Liver (tissue), 9 donors: ENCODE results near the gene ST3GAL4. TPM values are rescaled to one million over a fixed set of nuclear protein-coding genes. Genes with fewer than 3 reads are reported as not detected.

Experiments used
- DNase-seq: peaks from one replicate; pipeline ENCODE4 v3.0.0-alpha.2; 2017; ENCODE audit warnings: low spot score
- H3K27ac ChIP-seq, 2 donors: one replicate each; pipeline ENCODE4 v1.7.0; 2013; ENCODE audit warnings: inconsistent platforms in 2 of 2, low read length in 2 of 2, control low read depth in 1 of 2, low read depth in 1 of 2, mild to moderate bottlenecking in 1 of 2
- H3K27me3 ChIP-seq, 4 donors: one replicate each; pipeline versions ENCODE4 v1.6.1 to v1.7.0; 2013; ENCODE audit warnings: low read length in 3 of 4, inconsistent platforms in 1 of 4, mild to moderate bottlenecking in 1 of 4, moderate library complexity in 1 of 4; ENCODE audit not compliant: control insufficient read depth in 4 of 4, insufficient read depth in 4 of 4
- H3K36me3 ChIP-seq, 4 donors: one replicate each; pipeline versions ENCODE4 v1.6.1 to v1.7.0; 2013; ENCODE audit warnings: low read length in 3 of 4, mild to moderate bottlenecking in 3 of 4, low read depth in 1 of 4, moderate library complexity in 1 of 4; ENCODE audit not compliant: control insufficient read depth in 4 of 4, insufficient read depth in 3 of 4
- H3K4me1 ChIP-seq, 4 donors: one replicate each; pipeline versions ENCODE4 v1.6.1 to v1.7.0; 2013; ENCODE audit warnings: low read length in 3 of 4, mild to moderate bottlenecking in 3 of 4, moderate library complexity in 1 of 4; ENCODE audit not compliant: control insufficient read depth in 4 of 4, insufficient read depth in 4 of 4
- H3K4me3 ChIP-seq, 3 donors: one replicate each; pipeline versions ENCODE4 v1.6.1 to v1.7.0; 2013; ENCODE audit warnings: low read length in 3 of 3, control low read depth in 1 of 3, low read depth in 1 of 3, mild to moderate bottlenecking in 1 of 3
- H3K9ac ChIP-seq, 2 donors: one replicate each; pipeline ENCODE4 v1.7.0; 2013; ENCODE audit warnings: low read length in 2 of 2, mild to moderate bottlenecking in 2 of 2, moderate library complexity in 2 of 2, control low read depth in 1 of 2, low read depth in 1 of 2
- H3K9me3 ChIP-seq, 4 donors: one replicate each; pipeline versions ENCODE4 v1.6.1 to v1.7.0; 2013; ENCODE audit warnings: low read length in 3 of 4; ENCODE audit not compliant: control insufficient read depth in 4 of 4
- CTCF ChIP-seq: fragments of 150-350 bp; IDR thresholded peaks from 2 replicates; pipeline ENCODE4 v1.5.1; 2017; ENCODE audit warnings: improper control_type of control experiment, low read depth, low read length; ENCODE audit not compliant: missing input control
- EGR1 ChIP-seq, 2 donors: IDR thresholded peaks; 2 replicates each; pipeline ENCODE4 v1.6.1; 2016 to 2018; ENCODE audit warnings: antibody characterized with exemption in 2 of 2, low read depth in 2 of 2
- FOXA1 ChIP-seq: IDR thresholded peaks from 2 replicates; pipeline ENCODE4 v1.6.1; 2016; ENCODE audit warnings: antibody characterized with exemption
- FOXA2 ChIP-seq: IDR thresholded peaks from 2 replicates; pipeline ENCODE4 v1.6.1; 2016; ENCODE audit warnings: antibody characterized with exemption
- GABPA ChIP-seq, 2 donors: IDR thresholded peaks in 1 of 2; conservative IDR thresholded peaks in 1 of 2; 2 replicates each; pipeline ENCODE4 v1.6.1; 2016; ENCODE audit warnings: antibody characterized with exemption in 2 of 2, mild to moderate bottlenecking in 1 of 2, moderate library complexity in 1 of 2
- HNF4A ChIP-seq, 2 donors: conservative IDR thresholded peaks; 2 replicates each; pipeline ENCODE4 v1.6.1; 2016; ENCODE audit warnings: antibody characterized with exemption in 2 of 2, mild to moderate bottlenecking in 2 of 2
- HNF4G ChIP-seq: IDR thresholded peaks from 2 replicates; pipeline ENCODE4 v1.6.1; 2016; ENCODE audit warnings: antibody characterized with exemption
- JUND ChIP-seq, 2 donors: IDR thresholded peaks; 2 replicates each; pipeline ENCODE4 v1.6.1; 2016; ENCODE audit warnings: antibody characterized with exemption in 2 of 2
- MAX ChIP-seq: IDR thresholded peaks from 2 replicates; pipeline ENCODE4 v1.6.1; 2016; ENCODE audit warnings: antibody characterized with exemption
- NR2F2 ChIP-seq: IDR thresholded peaks from 2 replicates; pipeline ENCODE4 v1.6.1; 2016; ENCODE audit warnings: antibody characterized with exemption
- RAD21 ChIP-seq, 2 donors: IDR thresholded peaks; 2 replicates each; pipeline ENCODE4 v1.6.1; 2016; ENCODE audit warnings: antibody characterized with exemption in 2 of 2, mild to moderate bottlenecking in 2 of 2
- REST ChIP-seq: IDR thresholded peaks from 2 replicates; pipeline ENCODE4 v1.6.1; 2016; ENCODE audit warnings: antibody characterized with exemption, mild to moderate bottlenecking
- RXRA ChIP-seq, 2 donors: IDR thresholded peaks; 2 replicates each; pipeline ENCODE4 v1.6.1; 2017 to 2018; ENCODE audit warnings: antibody characterized with exemption in 2 of 2, mild to moderate bottlenecking in 1 of 2
- SP1 ChIP-seq: IDR thresholded peaks from 2 replicates; pipeline ENCODE4 v1.6.1; 2018; ENCODE audit warnings: antibody characterized with exemption, mild to moderate bottlenecking
- TAF1 ChIP-seq: conservative IDR thresholded peaks from 2 replicates; pipeline ENCODE4 v1.6.1; 2016; ENCODE audit warnings: antibody characterized with exemption, mild to moderate bottlenecking
- YY1 ChIP-seq: IDR thresholded peaks from 2 replicates; pipeline ENCODE4 v1.6.1; 2016; ENCODE audit warnings: antibody characterized with exemption, mild to moderate bottlenecking
- ZBTB33 ChIP-seq: IDR thresholded peaks from 2 replicates; pipeline ENCODE4 v1.6.1; 2016; ENCODE audit warnings: antibody characterized with exemption
- WGBS: extraction: QIAGEN DNeasy Blood & Tissue Kit; methylation state at CpG from one replicate; pipeline ENCODE4 v1.1.7; 2013; 5-methylcytosine and 5-hydroxymethylcytosine counted together
- polyA plus RNA-seq, 2 donors: library from polyadenylated mRNA; stranded (reverse) in 1 of 2; unstranded in 1 of 2; fragments of 200-250 nt in 1 of 2; fragments of >200 nt in 1 of 2; fragmentation: Nextera tagmentation in 1 of 2; extraction: Ambion mirVana in 1 of 2; gene quantifications; one replicate each; pipeline versions ENCODE4 v1.2.1 to v1.2.3, GENCODE V29; 2013 to 2015
- total RNA-seq, 2 donors: library from RNA; depleted of rRNA; stranded (reverse); fragments of >200 nt; gene quantifications; one replicate each; pipeline ENCODE4 v1.2.3, GENCODE V29; 2014
- TF ChIP-seq, protein P1 (sequence below): IDR thresholded peaks from 2 replicates; pipeline ENCODE4 v1.6.1; 2016; ENCODE audit warnings: antibody characterized with exemption
- donor health status: healthy.
- donor health status: healthy.
- donor health status: healthy.
- donor health status: healthy.
- donor health status: healthy.

ST3GAL4 gene
- total and polyA plus RNA-seq, 4 donors, result 4.5 to 18.4 (median 10.6) TPM

GRCh38 chr11:126461096-126461440, 105.6 kb downstream of the ST3GAL4 start:
- no peak for DNase-seq
- Histone ChIP-seq H3K9me3 (no peaks in the 10 kb centered on the region), H3K27ac (no peak overlapping the region), H3K36me3 (no peaks in the 10 kb centered on the region), H3K4me1 (peaks cover 0 to 5% (median 0%) of the 10 kb centered on the region in 4 donors), H3K9ac (no peak overlapping the region), H3K4me3 (no peak overlapping the region), H3K27me3 (no peaks in the 10 kb centered on the region)
- TF ChIP-seq EGR1 (IDR thresholded peaks at IDR 0.05; ENCODE audit: low read depth in 2 of 2), result no peak
- no peak for TF ChIP-seq HNF4A (conservative IDR thresholded peaks at IDR 0.05)
- no peak for TF ChIP-seq REST
- no peak for TF ChIP-seq RAD21 (IDR thresholded peaks at IDR 0.05)
- no peak for TF ChIP-seq YY1
- TF ChIP-seq TAF1, result no peak
- TF ChIP-seq SP1, result no peak
- TF ChIP-seq HNF4G, result no peak
- no peak for TF ChIP-seq GABPA (IDR thresholded peaks at IDR 0.05 in 1 of 2, conservative IDR thresholded peaks at IDR 0.05 in 1 of 2)
- no peak for TF ChIP-seq CTCF
- TF ChIP-seq FOXA1, result no peak
- TF ChIP-seq, protein P1, sequence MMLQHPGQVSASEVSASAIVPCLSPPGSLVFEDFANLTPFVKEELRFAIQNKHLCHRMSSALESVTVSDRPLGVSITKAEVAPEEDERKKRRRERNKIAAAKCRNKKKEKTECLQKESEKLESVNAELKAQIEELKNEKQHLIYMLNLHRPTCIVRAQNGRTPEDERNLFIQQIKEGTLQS, result no peak
- no peak for TF ChIP-seq NR2F2
- no peak for TF ChIP-seq RXRA (IDR thresholded peaks at IDR 0.05)
- TF ChIP-seq JUND (IDR thresholded peaks at IDR 0.05), result no peak
- TF ChIP-seq MAX, result no peak
- 79% methylated on average over 8 of the region's 8 CpGs for WGBS

DNA sequence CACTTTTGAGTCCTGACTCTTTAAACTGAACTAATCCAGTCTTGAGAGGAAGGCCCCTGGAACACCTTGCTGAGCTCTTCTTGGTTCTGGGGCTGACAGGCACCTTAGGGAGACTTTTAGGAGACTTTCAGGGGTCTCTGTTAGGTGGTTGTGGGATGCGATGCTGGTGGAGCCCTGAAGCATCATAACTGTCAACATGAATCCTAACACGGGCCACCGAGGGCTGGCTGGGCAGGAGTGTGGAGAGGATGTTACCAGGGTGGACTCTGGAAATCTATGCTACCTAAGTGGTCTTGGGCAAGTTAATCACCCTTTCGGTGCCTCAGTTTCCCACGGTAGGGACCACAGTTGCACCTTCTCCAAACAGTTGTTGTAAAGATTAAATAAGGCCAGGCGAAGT, 106.5 kb downstream of the ST3GAL4 start:
- H3K4me1 ChIP-seq, result peaks cover 0 to 11% (median 0%) of the 10 kb centered on the region in 4 donors
- WGBS, result 82% methylated on average over 6 of the region's 6 CpGs
- no peaks in the 10 kb centered on the region for H3K36me3 ChIP-seq

More for the DNA sequence above, 106.5 kb downstream of the ST3GAL4 start:
- Histone ChIP-seq H3K9me3 (no peaks in the 10 kb centered on the region), H3K27me3 (no peaks in the 10 kb centered on the region), H3K9ac (no peak overlapping the region), H3K27ac (no peak overlapping the region), H3K4me3 (no peak overlapping the region)
- DNase-seq, result no peak
- no peak for TF ChIP-seq HNF4G
- TF ChIP-seq HNF4A (conservative IDR thresholded peaks at IDR 0.05), result no peak
- no peak for TF ChIP-seq FOXA2
- no peak for TF ChIP-seq MAX
- no peak for TF ChIP-seq TAF1
- no peak for TF ChIP-seq CTCF
- TF ChIP-seq GABPA (IDR thresholded peaks at IDR 0.05 in 1 of 2, conservative IDR thresholded peaks at IDR 0.05 in 1 of 2), result no peak
- TF ChIP-seq, protein P1, result no peak
- TF ChIP-seq ZBTB33, result no peak
